K562 (cell line): ENCODE data around the gene POLDIP3. TPM values are rescaled to one million over a fixed set of nuclear protein-coding genes. Genes with fewer than 3 reads are reported as not detected.

Experiments used
- BRD4 ChIP-seq: fragments of 200-600 bp; sonication (generic); IDR thresholded peaks from 2 replicates; pipeline ENCODE4 v1.6.1; 2017; ENCODE audit warnings: inconsistent platforms
- CBFB ChIP-seq: sonication (generic); formaldehyde crosslinking; IDR thresholded peaks from 2 replicates; pipeline ENCODE4 v1.4.0; 2020; ENCODE audit warnings: mild to moderate bottlenecking, missing genetic modification reagents
- CREBBP ChIP-seq: IDR thresholded peaks from one replicate; pipeline ENCODE4 v1.6.1; 2012; ENCODE audit warnings: low read depth, mild to moderate bottlenecking, control low read depth, inconsistent platforms, low read length
- IRF2 ChIP-seq: sonication (generic); formaldehyde crosslinking; IDR thresholded peaks from 2 replicates; pipeline ENCODE4 v1.8.1; 2022; ENCODE audit warnings: mild to moderate bottlenecking, missing genetic modification reagents
- MAZ ChIP-seq, 2 experiments: fragments of 450-650 bp in 1 of 2; sonication (generic) in 1 of 2; formaldehyde crosslinking; IDR thresholded peaks in 1 of 2; conservative IDR thresholded peaks in 1 of 2; 2 replicates each; pipeline versions ENCODE4 v1.4.0 to v1.5.0; 2020; ENCODE audit warnings: mild to moderate bottlenecking in 1 of 2, missing genetic modification reagents in 1 of 2
- MTA3 ChIP-seq: fragments of 450-650 bp; formaldehyde crosslinking; IDR thresholded peaks from 2 replicates; pipeline ENCODE4 v1.6.1; 2017; ENCODE audit warnings: mild to moderate bottlenecking, borderline replicate concordance
- NCOA2 ChIP-seq, 2 experiments: fragments of 450-650 bp; IDR thresholded peaks; 2 replicates each; pipeline ENCODE4 v1.6.1; 2018; ENCODE audit warnings: mild to moderate bottlenecking in 2 of 2, moderate library complexity in 1 of 2; ENCODE audit not compliant: partially characterized antibody in 2 of 2
- NR3C1 ChIP-seq: sonication (generic); formaldehyde crosslinking; IDR thresholded peaks from 2 replicates; pipeline ENCODE4 v1.8.1; 2022; ENCODE audit warnings: missing genetic modification reagents
- SP2 ChIP-seq: IDR thresholded peaks from 2 replicates; pipeline ENCODE4 v1.6.1; 2011; ENCODE audit warnings: mild to moderate bottlenecking, low read depth, low read length, moderate library complexity; ENCODE audit not compliant: poor library complexity, severe bottlenecking; ENCODE audit errors: extremely low read depth
- SRSF9 ChIP-seq: fragments of 200-400 bp; formaldehyde crosslinking; IDR thresholded peaks from 2 replicates; pipeline ENCODE4 v1.6.1; 2017; ENCODE audit warnings: low read depth, low read length, borderline replicate concordance
- TEAD4 ChIP-seq, 2 experiments: sonication (generic) in 1 of 2; formaldehyde crosslinking in 1 of 2; IDR thresholded peaks; 2 replicates each; pipeline versions ENCODE4 v1.6.1 to v1.8.0; 2012 to 2022; ENCODE audit warnings: borderline replicate concordance in 1 of 2, inconsistent platforms in 1 of 2, low read length in 1 of 2, mild to moderate bottlenecking in 1 of 2, missing genetic modification reagents in 1 of 2
- TRIM24 ChIP-seq, 2 experiments: fragments of 450-650 bp; IDR thresholded peaks; 2 replicates each; pipeline ENCODE4 v1.6.1; 2016
- TSC22D4 ChIP-seq: fragments of 450-650 bp; IDR thresholded peaks from 2 replicates; pipeline ENCODE4 v1.6.1; 2016; ENCODE audit warnings: missing genetic modification characterization, missing biosample characterization, control low read depth
- VEZF1 ChIP-seq: fragments of 200-800 bp; sonication (Bioruptor generic); IDR thresholded peaks from 2 replicates; pipeline ENCODE4 v1.6.1; 2017; ENCODE audit warnings: missing genetic modification characterization, missing compliant biosample characterization
- ZNF384 ChIP-seq: IDR thresholded peaks from 2 replicates; pipeline ENCODE4 v1.6.1; 2012; ENCODE audit warnings: low read depth, low read length, improper control_type of control experiment
- ZNF41 ChIP-seq: fragments of 250-450 bp; sonication (Bioruptor Pico); conservative IDR thresholded peaks from 2 replicates; pipeline ENCODE4 v1.4.0; 2020; ENCODE audit warnings: mild to moderate bottlenecking
- ZNF57 ChIP-seq: fragments of 450-650 bp; formaldehyde crosslinking; IDR thresholded peaks from 2 replicates; pipeline ENCODE4 v1.4.0; 2020; ENCODE audit warnings: mild to moderate bottlenecking, moderate library complexity
- ZNF75A ChIP-seq: fragments of 450-650 bp; formaldehyde crosslinking; IDR thresholded peaks from 2 replicates; pipeline ENCODE4 v1.4.0; 2020; ENCODE audit warnings: mild to moderate bottlenecking
- polyA plus RNA-seq, 8 experiments: library from polyadenylated mRNA; depleted of rRNA in 4 of 8; stranded (reverse) in 5 of 8; unstranded in 3 of 8; fragments of >200 nt; fragmentation: Nextera tagmentation in 2 of 8; fragmentation: Illumina TruSeq in 1 of 8; extraction: Ambion mirVana in 2 of 8; extraction: Trizol in 1 of 8; gene quantifications; 2 replicates each; pipeline versions ENCODE4 v1.2.1 to v1.2.3, GENCODE V29; 2011 to 2014; ENCODE audit warnings: inconsistent platforms in 1 of 8, missing spikeins in 1 of 8
- total RNA-seq, 7 experiments: library from RNA; depleted of rRNA in 6 of 7; stranded (reverse); fragments of >200 nt in 6 of 7; fragmentation: Illumina TruSeq in 2 of 7; extraction: Trizol in 2 of 7; gene quantifications; 2 replicates each; pipeline versions ENCODE4 v1.2.1 to v1.2.3, GENCODE V29; 2011 to 2021; ENCODE audit warnings: low replicate concordance in 1 of 7
- TF ChIP-seq, protein P1 (sequence below): conservative IDR thresholded peaks from 2 replicates; pipeline ENCODE4 v1.6.1; 2011; ENCODE audit warnings: low read depth, mild to moderate bottlenecking, low read length; ENCODE audit not compliant: control insufficient read depth
- TF ChIP-seq, protein P2 (sequence below): sonication (generic); formaldehyde crosslinking; IDR thresholded peaks from 2 replicates; pipeline ENCODE4 v1.8.0; 2022; ENCODE audit warnings: missing genetic modification reagents, mild to moderate bottlenecking, moderate library complexity, borderline replicate concordance
- TF ChIP-seq, protein P3 (sequence below): fragments of 450-650 bp; IDR thresholded peaks from 2 replicates; pipeline ENCODE4 v1.6.1; 2016; ENCODE audit warnings: mild to moderate bottlenecking

Gene POLDIP3
- total and polyA plus RNA-seq, 9 of the 15 experiments (the other 6 are each of a cell fraction or from before 2014, with no cell fraction given), result 14.3 to 53.0 (median 26.3) TPM

DNA sequence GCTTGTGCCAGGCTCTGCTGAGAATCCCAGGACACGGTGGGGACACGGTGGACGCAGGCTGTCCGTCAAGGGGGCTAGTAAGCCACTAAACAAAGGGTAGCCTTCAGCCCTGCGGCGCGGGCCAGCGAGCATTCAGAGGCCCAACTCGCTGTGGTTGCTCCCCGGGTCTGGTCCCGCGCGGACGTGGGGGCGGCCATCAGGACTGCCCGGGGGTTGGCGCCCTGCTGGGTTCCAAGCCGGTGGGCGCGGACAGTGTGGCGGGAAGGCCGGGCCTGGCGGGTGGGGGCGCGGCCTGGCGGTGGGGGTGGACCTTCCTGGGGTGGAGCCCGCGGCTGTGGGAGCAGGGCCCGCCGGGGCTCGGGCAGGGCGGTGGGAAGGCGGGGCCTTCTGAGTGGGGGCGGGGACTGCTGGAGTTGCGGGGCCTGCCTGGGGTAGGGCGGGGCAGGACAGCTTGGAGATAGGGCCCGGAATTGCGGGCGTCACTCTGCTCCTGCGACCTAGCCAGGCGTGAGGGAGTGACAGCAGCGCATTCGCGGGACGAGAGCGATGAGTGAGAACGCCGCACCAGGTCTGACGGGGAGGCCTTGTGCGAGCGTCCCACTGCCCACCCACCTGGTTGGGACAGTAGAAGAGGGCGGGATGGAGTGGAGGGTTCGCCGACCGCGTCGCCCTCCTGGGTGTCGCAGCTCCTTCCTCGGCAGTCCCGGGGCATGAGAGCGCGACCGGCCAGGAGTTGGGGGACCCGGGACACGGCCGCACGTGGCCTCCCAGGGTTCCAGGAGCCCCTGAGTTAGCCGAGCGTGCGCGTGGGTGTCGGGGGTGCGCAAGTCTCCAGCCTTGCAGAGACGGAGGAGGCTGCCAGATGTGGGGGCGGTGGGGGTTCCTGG, 61.0 kb downstream of the POLDIP3 start, which contains the start of gene SERHL2 (continued):
- TF ChIP-seq TSC22D4 (tag) (no peak), ZNF41 (CRISPR knock-in tag) (no peak), IRF2 (CRISPR knock-in tag) (no peak), ZNF384 (no peak), ZNF75A (no peak), CREBBP (no peak), SP2 (no peak), BRD4 (no peak), ZNF57 (no peak; the same call in 1 of the 2 replicates), VEZF1 (peak; percentile 74), TEAD4 (IDR thresholded peaks at IDR 0.05; ENCODE audit: low read length) (no peak), TEAD4 (CRISPR knock-in tag; IDR thresholded peaks at IDR 0.05; ENCODE audit: borderline replicate concordance) (no peak), SRSF9 (no peak), CBFB (CRISPR knock-in tag) (no peak), TRIM24 (IDR thresholded peaks at IDR 0.05) (no peak), NCOA2 (IDR thresholded peaks at IDR 0.05; ENCODE audit: partially characterized antibody in 2 of 2) (no peak), NR3C1 (CRISPR knock-in tag) (no peak), MTA3 (no peak), MAZ (CRISPR knock-in tag; conservative IDR thresholded peaks at IDR 0.05 in 1 of 2, IDR thresholded peaks at IDR 0.05 in 1 of 2) (no peak; a peak in 1 of 4 replicates)
- TF ChIP-seq, protein P1, sequence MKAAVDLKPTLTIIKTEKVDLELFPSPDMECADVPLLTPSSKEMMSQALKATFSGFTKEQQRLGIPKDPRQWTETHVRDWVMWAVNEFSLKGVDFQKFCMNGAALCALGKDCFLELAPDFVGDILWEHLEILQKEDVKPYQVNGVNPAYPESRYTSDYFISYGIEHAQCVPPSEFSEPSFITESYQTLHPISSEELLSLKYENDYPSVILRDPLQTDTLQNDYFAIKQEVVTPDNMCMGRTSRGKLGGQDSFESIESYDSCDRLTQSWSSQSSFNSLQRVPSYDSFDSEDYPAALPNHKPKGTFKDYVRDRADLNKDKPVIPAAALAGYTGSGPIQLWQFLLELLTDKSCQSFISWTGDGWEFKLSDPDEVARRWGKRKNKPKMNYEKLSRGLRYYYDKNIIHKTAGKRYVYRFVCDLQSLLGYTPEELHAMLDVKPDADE, result 0 out of 2 replicates have a peak, but pooled peaks have one; percentile 52
- TF ChIP-seq, protein P2, sequence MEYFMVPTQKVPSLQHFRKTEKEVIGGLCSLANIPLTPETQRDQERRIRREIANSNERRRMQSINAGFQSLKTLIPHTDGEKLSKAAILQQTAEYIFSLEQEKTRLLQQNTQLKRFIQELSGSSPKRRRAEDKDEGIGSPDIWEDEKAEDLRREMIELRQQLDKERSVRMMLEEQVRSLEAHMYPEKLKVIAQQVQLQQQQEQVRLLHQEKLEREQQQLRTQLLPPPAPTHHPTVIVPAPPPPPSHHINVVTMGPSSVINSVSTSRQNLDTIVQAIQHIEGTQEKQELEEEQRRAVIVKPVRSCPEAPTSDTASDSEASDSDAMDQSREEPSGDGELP, result peak; percentile 63
- TF ChIP-seq, protein P3, sequence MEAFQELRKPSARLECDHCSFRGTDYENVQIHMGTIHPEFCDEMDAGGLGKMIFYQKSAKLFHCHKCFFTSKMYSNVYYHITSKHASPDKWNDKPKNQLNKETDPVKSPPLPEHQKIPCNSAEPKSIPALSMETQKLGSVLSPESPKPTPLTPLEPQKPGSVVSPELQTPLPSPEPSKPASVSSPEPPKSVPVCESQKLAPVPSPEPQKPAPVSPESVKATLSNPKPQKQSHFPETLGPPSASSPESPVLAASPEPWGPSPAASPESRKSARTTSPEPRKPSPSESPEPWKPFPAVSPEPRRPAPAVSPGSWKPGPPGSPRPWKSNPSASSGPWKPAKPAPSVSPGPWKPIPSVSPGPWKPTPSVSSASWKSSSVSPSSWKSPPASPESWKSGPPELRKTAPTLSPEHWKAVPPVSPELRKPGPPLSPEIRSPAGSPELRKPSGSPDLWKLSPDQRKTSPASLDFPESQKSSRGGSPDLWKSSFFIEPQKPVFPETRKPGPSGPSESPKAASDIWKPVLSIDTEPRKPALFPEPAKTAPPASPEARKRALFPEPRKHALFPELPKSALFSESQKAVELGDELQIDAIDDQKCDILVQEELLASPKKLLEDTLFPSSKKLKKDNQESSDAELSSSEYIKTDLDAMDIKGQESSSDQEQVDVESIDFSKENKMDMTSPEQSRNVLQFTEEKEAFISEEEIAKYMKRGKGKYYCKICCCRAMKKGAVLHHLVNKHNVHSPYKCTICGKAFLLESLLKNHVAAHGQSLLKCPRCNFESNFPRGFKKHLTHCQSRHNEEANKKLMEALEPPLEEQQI, result no peak
